Fibroblast of gingiva (primary cell): ENCODE data around the gene DCTN5.

Source experiments
- DNase-seq: peaks from one replicate; pipeline ENCODE4 v3.0.0-alpha.2; 2011; ENCODE audit warnings: low read depth

Gene DCTN5

GRCh38 chr16:23663918-23664317 lies 22.7 kb downstream of the DCTN5 start:
- no peak for DNase-seq

- DNase-seq: no peak
These were observed 25.5 kb downstream of the DCTN5 start for GRCh38 chr16:23666571-23667354.

GRCh38 chr16:23667355-23667659 lies 26.0 kb downstream of the DCTN5 start:
- DNase-seq: no peak

- peak; percentile 15 for DNase-seq
These were observed 27.0 kb downstream of the DCTN5 start for GRCh38 chr16:23668225-23668624.

- DNase-seq: no peak
These were observed 27.6 kb downstream of the DCTN5 start for GRCh38 chr16:23668873-23669272.

- DNase-seq: peak; percentile 45
These were observed 29.0 kb downstream of the DCTN5 start for GRCh38 chr16:23670137-23670776.

GRCh38 chr16:23673971-23674614 lies 32.8 kb downstream of the DCTN5 start:
- no peak for DNase-seq

GRCh38 chr16:23676924-23677480 lies 35.7 kb downstream of the DCTN5 start:
- peak; percentile 13 for DNase-seq

- DNase-seq: peak; percentile 71
These were observed 37.4 kb downstream of the DCTN5 start, which contains the start of gene PLK1 for GRCh38 chr16:23678430-23679273. TSS of gene PLK1 (plus strand) at chr16:23678889. CDS start at chr16:23678933, 44 bp downstream.

GRCh38 chr16:23679274-23679985 lies 38.2 kb downstream of the DCTN5 start:
- DNase-seq: no peak

GRCh38 chr16:23679986-23680336 lies 38.7 kb downstream of the DCTN5 start:
- DNase-seq: no peak

GRCh38 chr16:23682181-23682580 lies 40.9 kb downstream of the DCTN5 start:
- DNase-seq: peak; percentile 69

- DNase-seq: no peak
These were observed 42.2 kb downstream of the DCTN5 start for GRCh38 chr16:23683487-23683886.

GRCh38 chr16:23687034-23687808 lies 46.0 kb downstream of the DCTN5 start:
- no peak for DNase-seq

GRCh38 chr16:23689442-23690187 lies 48.3 kb downstream of the DCTN5 start:
- no peak for DNase-seq

GRCh38 chr16:23690771-23691482 lies 49.7 kb downstream of the DCTN5 start:
- no peak for DNase-seq

- DNase-seq: peak; percentile 84
These were observed 50.4 kb downstream of the DCTN5 start for GRCh38 chr16:23691483-23692189.

- DNase-seq: peak; percentile 81
These were observed 51.0 kb downstream of the DCTN5 start for GRCh38 chr16:23692190-23692837.
